GM12891 (cell line): ENCODE results near the gene S100A6.
A peak's percentile ranks its signal among the peaks of the same experiment; 100 is the strongest.

Experiments
- DNase-seq: peaks from one replicate; pipeline ENCODE4 v3.0.0; 2011; ENCODE audit warnings: low spot score; ENCODE audit not compliant: insufficient read length
- FAIRE-seq: peaks from 2 replicates; lab custom pipeline; 2011; peaks lifted over from hg19 to GRCh38; lab: Jason Lieb, UNC
- PAX5 ChIP-seq: IDR thresholded peaks from 2 replicates; pipeline ENCODE4 v1.6.1; 2011; ENCODE audit warnings: low read length, moderate library complexity, mild to moderate bottlenecking; ENCODE audit not compliant: insufficient read depth, severe bottlenecking
- POLR2A ChIP-seq: IDR thresholded peaks from 2 replicates; pipeline ENCODE4 v1.6.1; 2011; ENCODE audit warnings: low read depth, low read length, control low read depth
- POLR2AphosphoS5 ChIP-seq: IDR thresholded peaks from 2 replicates; pipeline ENCODE4 v1.6.1; 2011; ENCODE audit warnings: low read depth, low read length, control low read depth
- POU2F2 ChIP-seq: IDR thresholded peaks from 2 replicates; pipeline ENCODE4 v1.6.1; 2011; ENCODE audit warnings: low read depth, mild to moderate bottlenecking, control low read depth, low read length, moderate library complexity
- SPI1 ChIP-seq: IDR thresholded peaks from 2 replicates; pipeline ENCODE4 v1.6.1; 2011; ENCODE audit warnings: low read depth, low read length, control low read depth
- TAF1 ChIP-seq: IDR thresholded peaks from 2 replicates; pipeline ENCODE4 v1.6.1; 2011; ENCODE audit warnings: low read depth, low read length, control low read depth

Gene S100A6

DNA sequence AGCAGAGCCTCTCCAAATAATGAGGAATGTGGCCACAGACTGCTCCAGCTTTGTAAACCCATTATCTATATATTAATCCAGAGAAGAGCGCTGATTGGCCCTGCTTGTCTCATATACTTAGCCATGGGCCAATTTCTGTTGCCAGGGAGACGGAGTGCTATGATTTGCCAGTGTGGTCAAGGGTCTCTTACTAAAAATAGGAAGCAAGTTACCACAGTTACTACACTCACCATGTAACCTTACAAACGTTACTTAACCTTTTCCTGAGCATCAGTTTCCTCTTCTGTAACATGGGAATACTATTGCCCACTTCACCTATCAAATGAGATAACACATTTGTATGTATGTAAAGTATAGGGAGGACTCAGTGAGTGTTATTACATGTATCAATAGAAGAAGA, 37.6 kb upstream of the S100A6 start:
- TF ChIP-seq POLR2A = no peak
- no peak for TF ChIP-seq POU2F2
- TF ChIP-seq TAF1 = no peak
- TF ChIP-seq POLR2AphosphoS5 = no peak
- TF ChIP-seq PAX5 = no peak
- no peak for TF ChIP-seq SPI1
- no peak for DNase-seq
- no peak for FAIRE-seq

- peak; percentile 51 for DNase-seq
- no peak; the same call in 1 of the 2 replicates for TF ChIP-seq SPI1
- TF ChIP-seq PAX5 = no peak
- no peak for TF ChIP-seq POU2F2
- TF ChIP-seq TAF1 = no peak
- no peak for TF ChIP-seq POLR2A
- no peak for TF ChIP-seq POLR2AphosphoS5
- FAIRE-seq = peak; percentile 57
Observed at GRCh38 chr1:153572569-153573015, 36.8 kb upstream of the S100A6 start.

GRCh38 chr1:153571706-153572105, 35.9 kb upstream of the S100A6 start:
- DNase-seq (no peak), FAIRE-seq (no peak)
- no peak for TF ChIP-seq SPI1
- TF ChIP-seq PAX5 = no peak
- no peak for TF ChIP-seq POU2F2
- no peak for TF ChIP-seq POLR2AphosphoS5
- no peak for TF ChIP-seq TAF1
- no peak for TF ChIP-seq POLR2A

DNA sequence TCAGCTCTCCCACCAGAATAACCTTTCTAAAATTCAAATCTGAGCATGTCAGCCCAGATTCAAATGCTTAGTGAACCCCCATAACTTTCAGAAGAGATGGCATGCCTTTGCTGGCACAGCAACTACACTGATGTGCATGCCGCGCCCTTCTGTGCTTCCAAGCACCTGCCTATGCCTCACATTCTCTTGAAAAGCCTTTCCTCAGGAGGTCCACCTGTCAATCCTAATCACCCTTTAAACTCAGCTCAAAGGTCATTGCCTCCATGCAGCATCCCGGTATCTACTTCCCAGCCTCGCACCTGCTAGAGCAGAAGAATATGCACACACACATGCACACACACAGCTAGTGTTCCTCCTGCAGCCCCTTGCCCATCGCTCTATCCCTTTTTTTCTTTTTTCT, 35.1 kb upstream of the S100A6 start:
- DNase-seq = no peak
- TF ChIP-seq POLR2AphosphoS5 = no peak
- no peak for TF ChIP-seq POU2F2
- no peak for TF ChIP-seq SPI1
- TF ChIP-seq PAX5 = no peak
- no peak for TF ChIP-seq TAF1
- no peak for TF ChIP-seq POLR2A
- no peak for FAIRE-seq

DNA sequence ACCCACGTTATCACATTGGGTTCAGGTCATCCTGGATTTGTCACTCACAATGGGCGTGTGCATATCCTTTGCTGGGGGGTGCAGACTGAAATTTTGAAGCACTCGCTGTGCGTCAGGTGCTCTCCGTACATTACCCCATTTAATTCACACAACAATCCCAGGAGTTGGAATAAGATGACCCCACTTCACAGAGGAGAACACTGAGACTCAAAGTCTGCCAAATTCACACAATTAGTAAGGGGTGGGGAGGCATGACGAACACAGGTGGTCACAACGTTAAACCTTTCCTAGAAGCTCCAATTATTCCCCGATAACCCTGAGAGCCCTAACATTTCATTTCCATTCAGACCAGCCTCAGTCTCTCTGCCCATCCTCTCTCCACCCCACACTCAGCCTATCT, 33.7 kb upstream of the S100A6 start:
- FAIRE-seq = no peak
- no peak for DNase-seq
- TF ChIP-seq POLR2AphosphoS5 = no peak
- TF ChIP-seq POU2F2 = no peak
- no peak for TF ChIP-seq TAF1
- no peak for TF ChIP-seq POLR2A
- TF ChIP-seq SPI1 = no peak
- no peak for TF ChIP-seq PAX5

- FAIRE-seq = peak; percentile 91
- TF ChIP-seq POLR2A (no peak), POLR2AphosphoS5 (no peak), POU2F2 (no peak), TAF1 (no peak), SPI1 (no peak), PAX5 (no peak)
- DNase-seq = peak; percentile 68
Observed at GRCh38 chr1:153568367-153569099, 32.7 kb upstream of the S100A6 start.

DNA sequence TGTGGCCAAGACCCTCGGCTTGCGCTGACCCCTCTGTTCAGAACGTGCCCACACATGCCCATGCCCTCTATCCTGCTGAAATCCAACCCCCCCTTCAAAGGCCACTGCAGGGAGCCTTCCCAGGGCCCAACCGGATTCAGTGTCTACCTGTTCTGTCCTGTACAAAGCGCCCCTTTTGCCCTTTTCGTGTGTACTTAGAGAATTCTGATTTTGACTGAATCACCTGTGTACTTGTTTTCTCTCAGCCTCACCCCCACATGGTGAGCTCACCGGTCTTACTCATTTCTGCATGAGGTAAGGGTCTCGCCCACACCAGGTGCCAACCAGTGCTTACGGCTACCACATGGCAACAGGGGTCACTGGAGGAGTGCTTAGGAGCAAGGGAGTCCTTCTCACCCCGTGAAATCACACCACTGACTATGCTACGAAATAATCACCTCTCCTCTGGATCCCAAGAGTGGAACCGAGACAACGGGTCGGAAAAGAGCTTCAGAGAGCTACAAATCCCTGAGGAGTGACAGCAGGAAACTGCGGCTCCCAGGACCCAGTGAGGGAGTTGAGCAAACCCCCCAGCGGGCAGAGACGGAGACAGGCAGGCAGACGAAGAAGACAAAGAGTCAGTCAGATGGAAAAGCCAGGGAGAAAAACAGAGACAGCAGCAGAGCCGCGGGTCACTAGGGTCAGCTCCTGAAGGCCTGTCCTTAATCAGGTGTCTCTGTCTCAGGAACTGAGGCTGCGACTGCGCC, 32.0 kb upstream of the S100A6 start:
- no peak for TF ChIP-seq TAF1
- no peak for TF ChIP-seq PAX5
- no peak for TF ChIP-seq SPI1
- TF ChIP-seq POLR2AphosphoS5 = no peak
- no peak for TF ChIP-seq POU2F2
- TF ChIP-seq POLR2A = no peak
- FAIRE-seq (no peak), DNase-seq (no peak)

GRCh38 chr1:153566414-153567371, 30.9 kb upstream of the S100A6 start:
- DNase-seq (peak; percentile 57), FAIRE-seq (no peak)
- TF ChIP-seq POU2F2 (no peak), POLR2A (no peak), POLR2AphosphoS5 (no peak), TAF1 (no peak), PAX5 (no peak), SPI1 (no peak)

DNA sequence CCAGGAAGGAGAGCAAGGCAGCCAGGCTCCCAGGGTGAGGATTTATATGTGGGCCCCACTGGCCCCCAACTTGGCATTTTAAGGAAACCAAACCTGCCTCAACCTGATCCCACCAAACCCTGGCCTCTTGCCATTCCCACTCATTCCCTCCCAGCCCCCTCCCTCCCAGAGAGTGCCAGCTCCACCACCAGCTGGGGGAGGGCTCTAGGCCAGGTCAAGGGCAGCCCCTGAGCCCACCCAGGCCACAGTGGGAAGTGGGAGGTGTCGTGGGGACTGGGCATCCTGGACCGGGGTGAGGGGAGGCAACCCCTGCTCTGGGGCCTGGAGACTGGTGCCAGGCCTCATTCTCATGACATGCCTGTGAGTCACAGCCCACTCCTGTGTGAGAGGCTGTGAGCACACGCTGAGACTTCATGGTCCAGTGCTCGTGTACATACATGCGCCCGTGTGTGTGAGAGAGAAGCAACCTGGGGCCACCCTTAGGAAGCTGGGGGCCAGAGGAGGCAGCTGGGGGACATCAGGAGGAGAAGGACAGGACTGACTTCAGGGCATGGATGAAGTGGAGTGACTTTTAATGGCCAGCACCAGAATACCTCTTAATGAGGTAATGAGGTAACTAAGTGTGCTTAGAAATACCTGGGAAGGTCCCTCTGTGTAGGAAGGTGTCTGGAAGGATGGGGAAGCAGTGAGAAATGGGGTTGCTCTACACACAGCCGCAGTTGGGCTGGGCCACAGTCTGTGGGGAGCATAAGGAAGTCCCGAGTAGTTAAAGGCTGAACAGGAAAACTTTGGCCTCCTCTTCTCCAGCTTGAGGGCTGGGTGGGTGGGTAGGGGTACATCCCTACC, 30.0 kb upstream of the S100A6 start, which contains the start of gene S100A2:
Gene S100A2, minus strand, starts transcription at position 316 of the 846 bp plus-strand sequence. CDS start 1,967 bp downstream, outside the sequence.
- DNase-seq = peak; percentile 52
- TF ChIP-seq PAX5 (peak; percentile 67), SPI1 (no peak), POU2F2 (no peak)
- peak; percentile 90 for FAIRE-seq
